Cerebellar nuclear complex (tissue), 1 donor: Measurements from ENCODE around the gene DUSP2.

Experiments used
- DNase-seq, 2 experiments: peaks; one replicate each; lab custom pipeline; 2025; lab: John Stamatoyannopoulos, UW

The DUSP2 gene

DNA sequence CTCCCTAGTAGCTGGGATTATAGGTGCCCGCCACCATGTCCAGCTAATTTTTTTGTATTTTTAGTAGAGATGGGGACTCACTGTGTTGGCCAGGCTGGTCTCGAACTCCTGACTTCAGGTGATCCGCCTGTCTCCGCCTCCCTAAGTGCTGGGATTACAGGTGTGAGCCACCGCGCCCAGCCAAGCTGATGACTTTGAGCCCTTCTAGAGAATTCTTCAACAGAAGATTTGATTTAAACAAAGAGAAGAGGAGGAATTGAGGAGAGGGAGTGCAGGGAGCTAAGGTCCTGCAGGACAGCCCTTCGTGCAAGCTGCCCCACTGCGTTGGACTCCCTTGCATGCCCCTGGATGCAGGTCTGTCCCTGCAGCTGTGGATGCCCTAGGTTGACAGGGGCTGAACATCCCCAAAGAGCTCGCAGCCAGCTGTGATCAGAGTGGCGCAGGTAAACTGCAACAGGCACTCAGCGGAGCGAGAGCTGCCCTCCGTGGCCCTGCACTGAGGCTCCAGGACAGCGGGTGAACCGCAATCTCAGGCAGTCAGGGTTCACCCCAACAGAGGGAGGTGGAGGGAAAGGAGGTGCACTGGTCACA is 42.5 kb downstream of the DUSP2 start:
- no peak for DNase-seq

DNA sequence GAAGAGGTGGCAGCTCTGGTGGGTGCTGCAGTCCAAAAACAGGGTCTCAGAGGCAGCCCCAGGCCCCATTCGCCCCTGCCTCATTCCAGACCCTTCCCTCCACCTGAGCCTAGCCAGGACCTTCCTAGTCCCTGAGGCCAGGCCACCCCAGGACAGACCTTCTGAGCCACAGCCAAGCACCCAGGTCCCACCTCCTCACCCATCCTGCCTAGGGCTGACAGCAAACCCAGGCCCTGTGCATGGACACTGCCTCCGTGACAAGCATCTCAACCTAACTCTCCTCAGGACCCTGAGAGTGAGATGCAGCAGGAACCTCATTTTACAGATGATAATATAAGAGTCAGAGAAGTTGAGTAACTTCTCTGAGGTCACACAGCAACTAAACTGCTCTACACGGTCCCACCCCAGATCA is 44.3 kb downstream of the DUSP2 start:
- no peak for DNase-seq

DNA sequence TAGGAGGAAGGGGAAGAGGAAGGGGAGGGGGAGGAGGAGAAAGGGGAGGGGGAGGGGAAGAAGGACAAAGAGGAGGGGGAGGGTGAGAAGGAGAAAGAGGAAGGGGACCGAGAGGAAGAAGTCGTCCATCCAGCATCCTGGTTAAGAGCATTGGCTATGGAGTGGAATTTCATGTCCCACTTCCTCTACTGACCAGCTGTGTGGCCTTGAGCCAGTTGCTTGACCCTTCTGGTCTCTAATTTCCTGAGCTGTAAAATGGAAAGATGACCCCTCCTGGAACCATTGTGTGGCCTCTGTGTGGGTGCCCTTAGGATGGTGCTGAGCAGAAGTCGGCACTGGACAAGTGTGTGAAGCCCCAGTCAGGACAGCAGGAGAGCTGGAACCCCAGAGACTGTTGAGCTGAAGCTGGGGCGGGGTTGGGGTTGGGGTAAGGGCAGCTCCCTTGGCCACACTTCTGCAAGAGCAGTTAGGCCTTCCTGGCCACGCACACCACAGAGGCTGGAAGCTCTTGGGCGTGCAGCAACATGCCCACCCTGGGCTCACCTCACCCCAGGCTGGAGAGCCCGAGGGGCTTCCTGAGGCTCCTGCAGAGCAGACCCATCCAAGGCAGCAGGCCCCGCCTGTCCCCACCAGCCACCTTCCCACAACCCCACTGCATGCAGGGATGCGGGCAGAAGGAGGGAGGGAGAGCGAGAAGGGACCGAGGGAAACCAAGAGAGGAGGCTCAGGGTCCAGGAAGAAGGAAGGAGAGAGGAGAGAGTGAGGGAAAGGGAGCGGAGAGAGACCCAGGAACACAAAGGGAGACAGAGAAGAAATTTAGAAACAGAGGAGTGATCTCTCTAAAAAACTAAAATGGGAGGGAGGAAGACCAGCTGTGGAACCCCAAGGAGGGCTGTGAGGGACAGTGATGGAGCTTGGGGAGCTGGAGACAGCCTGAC is 45.1 kb downstream of the DUSP2 start:
- DNase-seq = no peak

DNA sequence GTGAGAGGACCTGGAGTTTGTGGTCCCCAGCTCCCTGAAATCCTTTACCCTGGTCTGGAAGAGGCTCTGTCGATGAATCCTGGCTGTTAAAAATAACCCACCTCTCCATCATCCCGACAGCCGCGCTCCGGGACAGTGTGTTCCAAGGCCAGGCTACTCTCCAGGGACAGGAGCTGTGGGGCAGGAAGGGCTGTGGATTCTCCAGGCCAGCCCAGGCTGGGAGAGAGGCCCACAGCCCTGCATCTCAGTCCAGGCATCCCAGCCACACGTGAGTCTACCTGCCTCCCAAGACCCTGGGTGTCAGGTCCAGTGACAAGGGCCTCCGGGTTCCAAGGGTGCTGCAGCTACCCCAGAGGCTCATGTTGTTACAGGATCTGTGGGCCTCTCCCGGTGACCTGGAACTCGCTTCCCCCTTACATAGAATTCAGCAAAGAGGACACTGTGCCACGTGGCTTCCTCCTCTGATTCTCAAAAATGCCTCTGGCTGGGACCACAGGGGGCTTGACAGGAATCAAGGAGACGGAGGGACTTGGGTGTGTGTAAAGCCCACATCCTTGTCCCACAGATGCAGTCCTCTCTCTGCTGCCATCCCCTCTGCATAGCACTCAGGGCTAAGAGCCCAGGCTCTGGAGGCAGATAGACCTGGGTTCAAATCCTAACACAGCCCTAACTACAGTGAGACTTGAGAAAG is 46.2 kb downstream of the DUSP2 start:
- DNase-seq = no peak

DNA sequence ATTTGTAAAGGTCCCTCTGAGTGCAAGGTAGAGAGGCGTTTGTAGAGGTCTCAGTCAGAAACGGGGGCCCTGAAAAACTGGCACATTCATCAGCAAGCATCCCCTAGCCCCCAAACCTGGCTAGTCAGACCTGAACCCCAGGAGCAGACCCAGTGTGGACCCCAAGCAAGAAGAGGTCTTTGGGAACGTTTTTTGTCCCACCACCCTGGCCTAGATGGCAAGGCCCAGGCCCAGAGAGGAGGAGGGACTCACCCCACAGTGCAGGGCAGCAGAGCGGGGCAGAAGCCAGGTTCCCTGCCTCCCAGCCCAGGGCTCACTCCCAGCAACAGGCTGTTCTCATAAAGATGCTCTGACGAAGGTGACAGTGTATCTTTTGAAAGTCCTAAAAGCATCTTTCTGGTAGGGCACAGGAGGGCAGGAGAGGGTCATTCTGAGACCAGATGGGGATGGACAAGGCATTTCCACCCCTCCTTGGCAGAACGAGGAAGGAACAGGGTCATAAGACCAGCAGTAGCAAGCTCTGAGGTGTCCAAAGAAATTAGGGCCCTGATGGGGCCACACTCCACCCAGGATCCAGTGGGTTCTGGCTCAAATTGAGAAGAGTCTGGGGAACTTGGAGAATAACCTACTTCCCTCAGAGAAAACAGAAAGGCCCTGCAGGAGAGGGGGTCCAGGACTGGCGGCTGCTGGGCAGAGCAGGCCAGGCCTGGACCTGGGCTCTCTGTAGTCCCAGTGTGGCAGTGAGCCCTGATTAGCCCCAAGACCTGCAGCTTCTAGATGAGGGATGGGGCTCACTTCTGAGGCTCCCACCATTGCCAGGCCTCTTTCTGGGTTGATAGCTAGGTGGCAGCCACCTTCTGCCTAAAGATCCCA is 47.1 kb downstream of the DUSP2 start:
- DNase-seq = no peak

DNA sequence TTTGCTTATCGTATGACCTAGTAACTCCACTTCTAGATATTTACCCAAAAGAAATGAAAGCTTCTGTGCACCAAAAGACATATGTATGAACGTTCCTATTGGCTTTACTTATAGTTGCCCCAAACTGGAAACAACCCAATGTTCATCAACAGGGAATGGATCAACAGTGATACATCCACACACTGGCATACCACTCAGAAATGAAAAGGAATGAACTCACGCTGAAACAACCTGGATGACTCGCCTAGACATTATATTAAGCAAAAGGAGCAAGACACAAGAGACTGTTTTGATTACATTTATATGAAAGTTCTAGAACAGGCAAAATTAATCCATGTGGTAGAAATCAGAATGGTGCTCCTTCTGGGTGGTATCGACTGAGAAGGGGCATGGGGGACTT is 47.8 kb downstream of the DUSP2 start:
- no peak for DNase-seq

DNA sequence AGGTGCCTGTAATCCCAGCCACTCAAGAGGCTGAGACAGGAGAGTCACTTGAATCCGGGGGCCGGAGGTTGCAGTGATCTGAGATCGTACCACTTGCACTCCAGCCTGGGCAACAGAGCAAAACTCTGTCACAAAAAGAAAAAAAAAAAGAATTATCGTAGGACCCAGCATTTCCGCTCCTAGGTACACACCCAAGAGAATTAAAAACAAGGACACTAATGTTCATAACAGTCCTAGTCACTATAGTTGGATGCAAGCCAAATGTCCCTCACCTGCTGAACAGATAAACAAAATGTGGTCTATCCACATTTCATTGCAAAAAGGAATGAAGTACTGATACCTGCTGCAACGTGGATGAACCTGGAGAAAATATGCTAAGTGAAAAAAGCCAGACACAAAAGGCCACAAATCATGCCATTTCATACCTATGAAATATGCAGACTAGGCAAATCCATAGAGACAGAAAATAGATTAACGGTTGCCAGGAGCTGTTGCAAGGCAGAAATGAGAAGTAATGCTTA is 50.1 kb downstream of the DUSP2 start:
- no peak for DNase-seq

DNA sequence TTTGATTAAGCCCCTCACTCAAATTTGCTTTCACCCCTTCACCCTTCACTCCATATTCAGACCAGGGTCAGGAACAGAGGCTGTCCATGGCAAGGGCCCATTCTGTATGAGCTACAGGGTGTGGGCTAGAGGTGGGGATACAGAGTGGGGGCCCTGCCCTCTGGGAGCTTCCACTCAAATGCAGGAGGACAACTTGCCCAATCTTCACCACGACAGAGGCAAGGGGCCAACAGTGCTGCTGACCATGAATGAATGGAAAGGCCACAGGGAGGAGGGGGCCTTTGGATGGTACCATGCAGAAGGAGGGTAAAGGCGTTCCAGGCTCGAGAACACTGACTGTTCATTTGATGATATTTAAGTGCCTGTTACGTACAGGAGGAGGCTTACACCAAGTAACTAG is 51.7 kb downstream of the DUSP2 start:
- no peak for DNase-seq
